HG03139 (cell line): ENCODE measurements around the gene TSFM.

ENCODE experiments used
- ATAC-seq: cut with Tn5 transposase; IDR thresholded peaks from one replicate; pipeline ENCODE4 v1.9.1; 2021; ENCODE audit not compliant: unreplicated experiment

TSFM gene

DNA sequence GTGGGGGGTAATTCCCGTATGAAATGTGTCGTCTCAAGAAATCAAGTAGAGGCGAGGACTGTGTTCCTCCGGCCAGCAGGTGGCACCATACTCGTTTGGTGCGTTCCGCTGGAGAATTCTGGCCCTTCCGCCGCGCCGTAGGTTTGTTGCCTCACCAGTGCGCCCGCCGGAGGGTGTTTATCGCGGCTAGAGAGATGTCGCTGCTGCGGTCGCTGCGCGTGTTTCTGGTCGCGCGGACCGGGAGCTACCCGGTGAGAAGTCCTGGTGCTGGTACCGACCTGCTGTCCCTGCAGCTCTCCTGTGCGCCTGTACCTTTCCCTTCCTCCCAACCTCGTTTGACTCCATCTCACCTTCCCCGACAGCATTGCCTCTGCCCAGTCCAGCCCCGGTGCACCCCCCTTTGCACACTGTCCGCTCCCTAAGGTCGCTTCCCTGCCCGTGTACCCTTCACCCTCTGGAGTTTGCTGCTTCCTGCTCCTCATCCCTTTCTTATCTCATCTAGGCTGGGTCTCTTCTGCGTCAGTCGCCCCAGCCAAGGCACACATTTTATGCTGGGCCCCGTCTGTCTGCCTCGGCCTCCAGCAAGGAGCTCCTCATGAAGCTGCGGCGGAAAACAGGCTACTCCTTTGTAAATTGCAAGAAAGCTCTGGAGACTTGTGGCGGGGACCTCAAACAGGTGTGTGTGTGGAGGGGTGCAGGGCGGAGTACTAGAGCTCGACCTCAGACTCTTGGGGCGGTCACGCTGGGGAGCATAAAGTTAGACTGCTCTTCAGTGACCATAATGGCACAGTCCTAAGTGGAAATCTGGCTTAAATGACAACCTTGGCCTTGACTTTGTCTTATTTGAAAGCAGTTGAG, at the start of gene TSFM:
TSFM (plus strand) TSS at position 180 of the 858 bp plus-strand sequence; CDS start at position 195, 15 bp downstream.
- ATAC-seq = peak; percentile 88

DNA sequence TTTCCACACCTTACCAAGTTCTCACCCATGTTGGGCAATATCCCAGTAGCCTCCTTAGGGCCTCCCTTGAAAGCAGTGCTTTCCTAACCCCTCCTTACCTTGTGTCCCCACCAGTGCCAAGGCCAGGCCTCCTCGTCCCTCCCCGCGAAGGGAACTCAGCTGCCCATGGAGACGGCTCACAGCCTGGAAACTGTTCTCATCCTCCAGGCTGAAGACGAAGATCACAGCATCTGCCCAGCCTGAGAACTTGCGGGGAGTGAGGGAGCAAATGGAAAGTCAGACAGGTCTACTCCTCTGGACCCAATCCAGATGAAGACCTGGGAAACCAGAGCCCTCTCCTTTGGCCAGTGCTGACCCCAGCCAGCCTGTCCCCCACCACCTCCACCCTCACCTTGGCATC, 48.7 kb upstream of the TSFM start:
- no peak for ATAC-seq

DNA sequence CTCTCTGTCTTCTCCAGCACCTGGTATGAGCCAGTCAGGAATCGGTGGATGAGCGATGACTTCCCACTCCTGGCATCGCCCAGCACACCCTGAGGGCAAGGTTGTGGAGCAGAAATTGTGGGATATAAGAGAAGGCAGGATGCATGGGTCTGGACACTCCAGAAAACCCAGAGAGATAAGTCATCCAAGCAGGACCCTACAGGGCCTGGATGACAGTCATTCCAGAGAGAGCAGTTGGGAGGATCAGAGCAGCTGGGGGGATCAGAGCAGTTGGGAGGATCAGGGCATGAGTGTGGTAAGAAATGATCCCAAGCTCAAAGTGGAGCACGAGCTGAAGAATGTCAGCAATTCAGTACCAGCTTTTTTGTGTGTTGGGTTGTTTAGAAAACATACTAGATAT, 48.0 kb upstream of the TSFM start:
- ATAC-seq = no peak

DNA sequence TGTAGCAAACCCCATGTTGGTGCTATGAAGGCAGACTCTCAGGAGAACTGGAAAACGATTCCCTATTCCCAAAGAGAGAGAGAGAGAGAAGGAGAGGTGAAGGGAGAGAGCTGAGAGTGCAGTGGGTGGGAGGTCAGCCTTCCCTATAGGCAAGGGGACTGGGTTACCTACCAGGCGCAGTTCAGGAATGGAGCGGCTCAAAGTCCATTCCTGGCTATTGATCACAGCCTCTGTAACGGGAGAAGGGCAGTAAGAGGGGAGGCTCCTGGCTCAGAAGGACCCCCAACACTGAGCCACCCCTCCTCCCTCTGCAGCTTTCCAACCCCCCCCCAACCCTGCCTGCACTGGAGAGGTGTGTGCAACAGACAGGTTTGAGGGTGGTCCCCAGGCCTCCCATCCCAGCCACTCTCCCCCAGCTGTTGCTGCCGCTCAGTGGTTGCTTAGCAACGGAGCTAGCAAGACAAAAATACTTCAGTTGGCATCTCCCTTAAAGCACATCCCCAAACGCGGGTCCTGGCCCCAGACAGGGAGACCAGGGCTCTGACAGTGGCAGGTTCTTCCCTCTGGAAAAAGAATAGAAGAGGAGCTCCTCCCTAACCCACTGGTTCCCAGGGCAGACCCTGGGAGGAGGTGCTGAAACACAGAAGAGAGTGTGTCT, 47.3 kb upstream of the TSFM start:
- ATAC-seq = no peak

DNA sequence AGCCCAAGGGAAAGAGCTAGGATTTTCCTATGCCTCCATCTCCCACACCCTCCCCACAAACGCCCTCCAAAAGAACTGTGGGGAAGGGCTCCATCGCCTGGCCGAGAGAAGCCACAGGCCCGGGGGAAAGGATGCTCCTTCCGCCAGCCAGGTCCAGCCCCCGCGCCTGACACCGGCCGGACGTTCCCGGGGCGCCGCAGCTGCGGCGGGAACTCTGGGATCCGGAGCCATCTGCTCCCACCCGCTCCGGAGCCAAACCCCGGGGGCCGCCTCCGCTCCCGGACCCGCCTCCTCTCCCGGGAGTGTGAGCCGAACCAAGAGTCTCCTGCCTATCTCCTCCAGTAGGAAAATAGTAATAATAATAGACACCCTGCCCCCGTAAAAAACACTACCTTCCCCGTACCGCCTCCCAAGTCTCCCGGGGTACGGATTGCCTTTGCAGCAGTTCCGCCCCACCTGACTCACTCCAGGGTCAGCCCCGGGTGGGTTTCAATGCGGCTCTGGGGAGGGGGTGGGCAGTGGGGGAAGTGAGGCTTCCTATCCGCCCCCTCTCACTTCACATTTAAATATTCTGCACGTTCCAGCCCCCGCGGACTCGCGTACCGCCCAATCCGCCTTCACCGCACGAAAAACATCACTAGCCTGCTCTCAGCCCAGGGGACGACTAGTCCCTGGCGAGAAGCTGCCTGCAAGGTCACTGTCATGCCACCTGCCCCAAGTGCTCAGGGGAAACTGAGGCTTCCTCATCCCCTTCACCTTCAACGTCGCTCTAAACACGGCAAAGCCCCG, 46.4 kb upstream of the TSFM start:
- no peak for ATAC-seq

DNA sequence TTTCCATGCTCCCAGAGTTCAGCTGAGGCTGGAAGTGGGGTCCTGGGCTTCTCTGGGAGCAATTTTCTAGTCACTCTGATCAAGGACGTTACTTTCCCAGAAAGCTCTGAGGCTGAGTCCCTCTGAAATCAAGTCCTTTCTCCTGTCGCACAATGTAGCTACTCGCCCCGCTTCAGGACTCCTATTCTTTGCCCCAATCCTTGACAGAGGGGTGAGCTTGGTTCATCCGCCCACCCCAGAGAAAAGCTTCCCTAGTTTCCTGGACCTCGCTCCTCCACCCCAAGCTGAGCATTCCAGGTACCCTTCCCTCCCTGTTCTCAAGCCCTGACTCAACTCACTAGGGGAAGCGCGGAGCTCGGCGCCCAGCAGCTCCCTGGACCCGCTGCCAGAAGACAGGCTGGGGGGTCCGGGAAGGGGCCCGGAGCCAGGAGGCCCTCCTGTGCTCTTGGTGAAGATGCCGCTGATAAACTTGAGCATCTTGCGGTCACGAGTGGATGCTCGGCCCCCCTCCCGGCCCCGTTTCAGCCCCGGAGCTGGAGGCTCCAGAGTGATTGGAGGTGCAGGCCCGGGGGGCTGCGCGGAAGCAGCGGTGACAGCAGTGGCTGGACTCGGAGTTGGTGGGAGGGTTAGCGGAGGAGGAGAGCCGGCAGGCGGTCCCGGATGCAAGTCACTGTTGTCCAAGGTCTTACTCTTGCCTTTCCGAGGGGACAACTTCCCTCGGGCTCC, 45.7 kb upstream of the TSFM start:
- ATAC-seq = no peak

DNA sequence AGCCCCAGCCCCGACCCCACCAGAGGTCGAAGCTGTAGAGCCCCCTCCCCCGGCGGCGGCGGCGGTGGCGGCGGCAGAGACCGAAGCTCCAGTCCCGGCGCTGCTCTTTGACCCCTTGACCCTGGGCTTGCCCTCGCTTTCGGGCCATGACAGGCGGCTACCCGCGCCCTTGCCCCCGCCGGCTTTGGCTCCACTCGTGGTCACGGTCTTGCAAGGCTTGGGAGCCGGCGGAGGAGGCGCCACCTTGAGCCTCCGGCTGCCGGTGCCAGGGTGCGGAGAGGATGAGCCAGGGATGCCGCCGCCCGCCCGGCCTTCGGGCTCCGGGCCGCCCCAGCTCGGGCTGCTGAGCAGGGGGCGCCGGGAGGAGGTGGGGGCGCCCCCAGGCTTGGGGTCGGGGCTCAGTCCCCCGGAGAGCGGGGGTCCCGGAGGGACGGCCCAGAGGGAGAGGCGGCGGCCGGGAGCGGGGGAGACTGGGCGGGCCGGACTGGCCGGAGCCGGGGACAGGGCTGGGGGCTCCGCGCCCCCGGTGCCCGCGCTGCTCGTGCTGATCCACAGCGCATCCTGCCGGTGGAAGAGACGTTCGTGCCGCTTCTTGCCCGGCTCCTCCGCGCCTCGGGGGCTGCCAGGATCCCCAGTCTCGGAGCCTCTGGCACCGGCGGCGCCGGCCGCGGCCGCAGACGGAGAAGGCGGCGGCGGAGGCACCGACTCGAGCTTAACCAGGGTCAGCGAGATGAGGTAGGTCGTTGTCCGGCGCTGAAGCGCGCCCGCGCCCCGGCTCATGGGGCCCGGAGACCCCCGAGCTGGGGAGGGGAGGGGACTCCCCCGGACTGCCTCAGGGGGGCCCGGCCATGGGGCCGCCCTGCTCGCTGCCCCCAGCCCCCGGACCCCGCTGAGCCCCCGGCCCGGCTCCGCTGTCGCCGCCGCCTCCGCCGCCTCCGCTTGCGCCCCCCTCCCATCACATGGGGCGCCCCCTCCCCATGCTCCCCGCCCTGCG, 44.8 kb upstream of the TSFM start:
- ATAC-seq = no peak

DNA sequence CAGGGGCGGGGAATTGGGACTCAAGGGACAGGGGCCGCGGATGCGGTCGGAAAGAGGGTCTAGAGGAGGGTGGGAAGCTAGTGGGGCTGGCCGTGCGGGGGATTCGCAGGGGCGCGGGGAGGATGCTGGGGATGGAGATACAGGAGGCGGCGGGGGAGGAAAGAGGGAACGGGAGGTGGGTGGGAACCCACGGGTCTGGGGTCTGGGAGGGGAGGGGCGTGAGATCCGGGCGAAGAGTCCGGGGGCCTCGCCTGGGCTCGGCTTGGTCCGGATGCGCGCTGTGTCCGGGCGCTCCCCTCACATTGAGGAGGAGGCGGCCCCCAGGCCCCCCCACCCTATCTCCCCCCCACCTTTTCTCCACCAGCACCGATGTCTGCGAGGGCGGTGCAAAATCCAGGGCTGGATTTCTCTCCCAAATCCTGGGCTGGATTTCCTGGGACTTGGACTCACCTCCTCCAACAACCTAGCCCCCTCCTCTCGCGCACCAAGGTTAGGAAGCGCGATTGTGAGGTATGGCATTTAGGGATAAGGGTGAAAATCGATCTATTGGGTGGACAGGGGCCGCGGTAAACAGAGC, 43.8 kb upstream of the TSFM start, which contains the start of gene AGAP2:
AGAP2 (minus strand) TSS at position 82 of the 577 bp plus-strand sequence. CDS start 496 bp downstream, outside the sequence.
- ATAC-seq = no peak

DNA sequence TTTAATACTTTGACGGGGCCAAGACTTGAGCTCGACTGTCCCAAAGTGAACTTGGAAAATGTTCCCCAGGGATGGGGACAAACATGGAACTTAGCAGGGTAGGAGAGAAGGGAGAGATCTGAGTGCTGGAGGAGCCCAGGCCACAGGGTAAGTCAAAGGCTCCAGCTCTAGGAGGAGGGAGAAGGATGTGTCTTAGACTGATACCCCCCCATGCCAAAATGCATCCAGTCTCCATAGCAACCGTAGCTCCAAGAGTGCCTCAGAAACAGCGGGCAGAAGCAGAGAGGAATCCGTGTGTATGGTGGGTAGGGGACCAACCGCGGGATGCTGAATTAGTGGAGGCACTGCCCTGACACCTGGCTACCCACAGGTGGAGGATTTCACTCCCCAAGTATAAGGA, 43.2 kb upstream of the TSFM start:
- ATAC-seq = no peak

DNA sequence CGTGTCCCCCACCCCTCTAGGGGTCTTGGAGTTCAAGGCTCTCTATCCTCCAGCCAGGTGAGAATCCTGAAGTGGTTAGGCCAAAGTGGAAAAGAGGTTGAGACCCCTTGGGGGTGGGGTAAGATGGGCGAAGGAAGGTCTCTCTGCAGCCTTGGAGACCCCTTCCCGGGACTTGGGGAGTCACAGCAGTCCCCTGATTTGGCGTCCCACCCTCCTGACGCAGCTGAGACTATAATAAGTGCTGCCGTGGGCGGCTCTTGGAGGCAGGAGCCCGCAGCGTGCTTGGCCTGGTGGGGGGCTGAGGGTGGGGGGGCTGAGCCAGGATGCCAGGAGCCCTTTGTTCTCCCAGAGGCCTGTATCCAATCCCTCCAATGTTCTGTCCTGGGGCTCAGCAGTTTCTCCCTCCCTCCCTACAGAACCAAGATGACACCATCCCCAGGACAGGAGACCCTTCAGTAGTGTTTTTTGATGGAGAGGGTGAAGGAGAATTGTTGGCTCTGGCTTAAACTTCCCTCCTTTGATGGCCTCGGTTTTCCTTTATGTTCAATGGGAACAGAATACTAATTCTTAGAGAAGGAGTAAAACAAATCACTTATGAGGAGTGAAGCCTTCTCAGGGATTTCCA, 42.6 kb upstream of the TSFM start:
- ATAC-seq = no peak

DNA sequence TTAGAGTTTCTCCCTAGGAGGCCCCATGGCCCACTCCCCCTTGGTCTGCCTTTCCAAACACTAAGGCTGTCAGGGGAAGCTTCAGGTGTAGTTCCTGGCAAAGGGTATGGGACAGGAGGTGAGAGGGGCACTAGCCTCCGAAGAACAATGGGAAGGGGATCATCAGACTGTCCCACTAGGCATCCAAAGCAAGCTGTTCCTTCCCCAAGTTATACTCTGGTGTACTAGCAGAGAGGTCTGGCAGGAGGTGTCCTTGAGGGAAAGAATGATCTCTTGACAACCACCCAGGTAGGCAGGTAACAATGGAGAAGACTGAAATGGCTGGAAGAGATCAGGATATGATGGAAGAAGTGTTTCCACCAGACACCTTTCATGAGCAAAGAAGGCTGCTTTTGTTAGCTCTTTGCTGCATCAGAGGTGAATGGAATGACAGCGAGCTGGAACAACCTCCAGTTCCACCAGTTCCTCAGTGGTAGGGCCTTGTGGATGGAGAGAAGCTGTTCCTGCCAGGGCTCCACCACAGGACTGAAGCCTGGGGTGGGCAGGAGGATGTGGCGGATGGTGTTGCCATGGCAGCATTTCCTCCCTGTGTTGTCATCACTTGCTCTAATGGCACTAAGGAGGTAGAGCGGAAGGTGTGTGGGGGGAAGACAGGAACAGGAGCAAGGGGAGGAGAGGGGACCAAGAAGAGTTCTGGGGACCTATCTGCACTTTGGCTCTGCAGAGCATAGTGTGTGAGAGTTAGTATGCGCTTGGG, 41.8 kb upstream of the TSFM start:
- ATAC-seq = peak; percentile 46

DNA sequence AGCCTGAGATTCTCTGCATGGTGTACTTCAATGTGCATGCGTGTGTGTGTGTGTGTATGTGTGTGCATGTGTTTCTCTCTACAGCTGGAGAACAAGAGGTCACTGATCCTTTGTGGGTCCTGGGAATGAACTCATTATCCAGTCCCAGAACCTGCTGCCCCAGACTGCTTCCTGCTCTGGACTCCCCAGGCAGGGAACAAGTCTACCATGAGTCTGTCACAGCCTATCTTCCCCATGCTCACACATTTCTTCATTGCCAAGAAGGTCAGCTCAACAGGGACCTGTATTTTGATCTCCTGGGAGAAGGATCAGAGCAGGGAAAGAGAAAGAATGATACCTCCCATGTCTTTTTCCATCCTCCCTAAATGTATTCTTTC, 41.2 kb upstream of the TSFM start:
- no peak for ATAC-seq

DNA sequence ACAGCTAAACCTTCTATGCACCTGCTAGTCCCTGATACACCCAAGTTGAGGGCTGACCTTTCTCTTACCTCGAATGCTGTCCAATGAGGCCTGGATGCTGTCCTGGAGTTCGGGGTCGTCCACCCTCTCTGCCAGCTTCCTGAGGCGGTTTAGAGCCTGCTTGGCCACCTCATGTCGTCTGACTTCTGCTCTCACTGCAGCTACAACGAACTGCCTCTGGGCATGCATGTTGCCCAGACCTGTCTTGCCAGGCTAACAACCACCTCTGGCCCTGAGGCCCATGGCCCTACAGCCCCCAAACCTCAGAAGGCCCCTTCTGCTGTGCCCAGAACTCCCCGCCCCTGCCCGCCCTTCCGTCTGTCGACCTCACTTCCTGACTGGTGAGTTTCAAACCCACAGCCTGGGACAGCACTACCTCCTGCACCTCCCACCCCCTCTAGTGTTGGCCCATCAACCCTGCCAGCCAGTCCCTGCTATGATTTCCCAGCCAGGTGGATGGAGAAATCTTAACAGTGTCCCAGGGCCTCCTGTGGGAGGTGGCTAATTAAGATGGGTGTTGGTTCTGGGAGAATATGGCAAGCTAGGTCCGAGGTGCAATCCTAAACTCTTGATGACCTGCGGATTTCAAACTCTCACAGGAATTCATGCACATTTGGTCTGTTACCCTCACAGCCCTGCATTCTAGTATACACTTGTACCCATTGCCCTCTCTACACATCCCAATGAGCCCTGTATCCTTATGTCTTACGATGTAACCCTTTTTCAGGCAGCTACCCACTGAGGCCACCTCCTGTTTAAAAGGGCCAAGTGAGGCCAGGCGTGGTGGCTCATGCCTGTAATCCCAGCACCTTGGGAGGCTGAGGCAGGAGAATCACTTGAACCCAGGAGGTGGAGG, 40.5 kb upstream of the TSFM start:
- peak; percentile 48 for ATAC-seq

DNA sequence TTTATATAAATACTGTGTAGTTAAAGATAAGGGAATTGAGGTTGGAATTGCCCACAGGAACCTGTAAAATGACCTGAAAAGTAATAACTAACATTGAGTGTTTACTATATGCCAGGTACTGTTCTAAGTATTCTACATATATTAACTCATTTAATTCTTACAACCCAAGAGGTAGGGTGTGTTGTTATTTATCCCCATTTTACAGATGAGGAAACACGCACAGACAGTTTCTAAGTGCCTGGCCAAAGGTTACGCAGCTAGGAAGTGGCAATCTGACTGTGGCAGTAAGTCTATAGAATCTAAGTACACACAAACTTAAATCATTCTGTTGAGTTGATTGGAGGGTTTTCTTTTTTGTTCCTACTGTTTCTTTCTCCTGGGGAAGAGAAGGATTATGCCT, 38.8 kb upstream of the TSFM start:
- ATAC-seq = no peak

DNA sequence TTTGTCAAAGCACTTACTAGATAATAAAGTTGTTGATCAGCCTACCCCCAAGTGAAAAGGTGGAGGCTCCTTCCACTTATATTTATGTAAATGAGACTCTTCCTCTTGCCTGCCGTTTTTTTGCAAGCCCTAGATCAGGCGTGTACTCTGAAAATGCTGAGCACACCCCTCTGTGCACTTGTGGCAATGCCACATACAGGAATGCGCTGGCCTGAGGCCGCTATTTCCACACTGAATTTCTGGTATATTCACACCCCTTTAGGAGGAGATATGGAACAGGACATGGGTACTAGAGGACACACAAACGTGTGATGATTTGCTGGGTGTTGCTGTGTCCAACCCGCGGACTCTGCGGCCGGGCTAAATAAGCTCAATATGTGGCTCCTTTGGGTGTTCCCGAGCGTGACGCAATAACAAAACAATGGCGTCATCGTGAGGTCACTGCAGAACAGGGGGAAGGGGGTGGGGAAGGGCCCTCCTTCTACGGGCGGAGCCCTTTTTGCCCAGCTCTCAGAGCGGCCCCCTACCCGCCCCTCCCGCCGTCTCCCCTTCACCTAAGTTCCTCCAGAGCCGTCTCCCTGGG, 38.3 kb upstream of the TSFM start:
- ATAC-seq = peak; percentile 22

DNA sequence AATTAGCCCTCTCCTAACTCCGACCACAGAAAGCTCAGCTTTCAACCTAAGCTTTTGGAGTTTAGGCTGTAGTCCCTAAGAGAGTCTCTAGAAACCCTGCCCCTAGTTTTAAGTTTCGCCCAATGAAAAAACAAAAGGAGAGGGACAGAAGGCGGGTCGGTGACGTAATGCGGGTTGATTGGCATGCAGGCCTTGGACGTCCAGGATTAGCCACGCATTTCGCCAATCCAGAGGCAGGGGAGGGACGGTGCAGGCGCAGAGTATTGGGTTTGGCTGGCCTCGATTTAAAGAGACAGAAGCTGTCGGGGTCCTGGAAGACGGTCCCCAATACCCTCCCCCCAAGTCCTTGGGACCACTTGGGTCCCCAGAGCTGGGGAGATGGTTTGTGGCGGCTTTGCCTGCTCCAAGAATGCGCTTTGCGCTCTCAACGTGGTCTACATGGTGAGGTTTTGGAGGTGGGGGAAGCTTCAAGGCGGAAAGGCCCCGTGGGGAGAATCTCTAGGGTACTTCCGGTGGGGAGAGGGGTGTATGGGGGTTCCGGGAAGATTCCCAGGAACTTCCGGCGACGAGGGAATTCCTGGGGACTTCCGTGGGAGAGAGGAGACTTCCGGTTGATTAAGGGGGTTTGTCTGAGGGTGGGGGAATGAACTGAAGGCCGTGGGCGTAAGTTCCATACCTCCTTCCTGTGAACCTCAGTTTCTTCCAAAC, 37.7 kb upstream of the TSFM start, which contains the start of gene TSPAN31:
TSPAN31 (plus strand) TSS at position 263 of the 708 bp plus-strand sequence; CDS start at position 379, 116 bp downstream.
- peak; percentile 68 for ATAC-seq
